Measurements from ENCODE around the gene LY6G6C.
A peak's percentile ranks its signal among the peaks of the same experiment; 100 is the strongest.

The LY6G6C gene

DNA sequence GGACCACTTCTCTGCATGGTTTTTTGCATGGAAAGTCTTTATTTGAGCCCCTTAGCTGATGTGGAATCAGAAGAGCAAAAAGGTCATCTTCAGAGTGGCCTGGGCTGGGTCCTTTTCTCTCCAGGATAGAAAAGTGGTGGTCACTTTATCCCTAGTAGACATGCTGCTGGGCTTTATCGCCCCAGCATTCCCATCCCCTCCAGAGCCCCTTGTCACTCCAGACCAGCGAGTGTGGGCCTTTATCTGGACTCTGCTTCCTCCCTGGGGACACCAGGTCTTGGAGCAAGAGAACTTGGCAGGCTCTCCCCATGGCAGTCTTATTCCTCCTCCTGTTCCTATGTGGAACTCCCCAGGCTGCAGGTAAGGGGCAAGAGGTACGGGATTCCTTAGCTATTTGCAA lies 14.9 kb downstream of the LY6G6C start, which contains the start of gene LY6G6F:
TSS of gene LY6G6F (plus strand) at position 268 of the 400 bp plus-strand sequence. CDS start at position 309, 41 bp downstream.
- DNase-seq (ENCODE audit: low read depth): no peak

DNA sequence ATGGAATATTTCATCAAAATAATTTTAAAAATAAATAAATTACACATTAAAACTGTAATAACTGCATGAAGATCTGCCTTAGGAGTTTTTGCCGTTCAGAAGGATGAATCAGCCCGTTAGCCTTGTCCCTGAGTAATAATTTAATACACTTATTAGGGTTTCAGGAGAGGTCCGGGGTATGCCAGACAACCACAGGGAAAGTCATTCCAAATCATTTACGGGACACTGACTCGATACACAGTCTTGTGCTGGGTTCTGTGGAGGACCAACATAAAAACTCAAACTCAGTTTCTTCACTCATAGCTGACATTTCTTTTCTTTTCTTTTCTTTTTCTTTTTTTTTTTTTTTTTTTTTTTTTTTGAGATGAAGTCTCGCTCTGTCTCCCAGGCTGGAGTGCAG lies 15.6 kb downstream of the LY6G6C start:
- DNase-seq (ENCODE audit: low read depth): no peak

DNA sequence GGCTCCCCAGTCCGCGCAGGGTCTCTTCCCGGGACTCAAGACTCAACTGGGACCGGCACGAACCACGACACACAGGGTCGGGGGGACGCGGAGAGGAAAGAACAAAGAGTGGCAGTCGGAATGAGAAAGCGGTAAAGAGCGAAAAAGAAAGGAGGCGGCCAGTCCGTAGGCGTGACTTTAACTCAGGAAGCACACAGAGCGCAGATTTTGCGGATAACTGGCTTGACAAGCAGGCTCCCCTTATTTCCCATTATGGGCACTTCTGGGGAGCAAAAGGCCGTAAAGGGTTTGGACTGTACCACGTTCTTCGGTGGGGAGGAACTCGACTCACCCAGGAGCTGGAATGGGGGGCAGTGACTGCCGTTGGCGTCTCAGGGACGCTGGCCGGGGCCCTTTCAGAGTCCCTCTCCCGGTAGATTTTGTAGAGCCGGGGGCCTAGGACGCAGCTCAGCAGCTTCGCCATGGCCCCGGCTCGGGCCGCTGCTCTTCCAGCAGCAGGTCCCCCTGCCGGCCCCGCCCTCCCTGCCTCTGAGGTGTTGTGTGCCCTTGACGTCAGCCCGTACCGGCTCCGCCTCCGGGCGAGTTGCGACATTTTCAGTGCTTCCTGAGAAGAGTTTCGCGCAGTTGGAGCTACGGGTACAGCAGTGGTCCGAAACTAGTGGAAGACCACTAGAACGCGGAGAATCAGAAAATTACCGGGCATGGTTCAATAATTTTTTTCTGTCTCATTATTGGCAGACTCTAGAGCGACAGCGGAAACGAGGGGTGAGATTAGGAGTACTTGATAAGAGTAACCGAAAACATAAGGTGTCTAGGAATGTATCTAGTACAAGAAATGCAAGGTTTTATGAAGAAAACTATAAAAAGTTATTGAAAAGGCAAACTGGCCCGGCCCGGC lies 18.5 kb downstream of the LY6G6C start, which contains the start of gene ABHD16A:
TSS of gene ABHD16A (minus strand) at position 506 of the 898 bp plus-strand sequence. CDS start at position 463, 43 bp downstream.
- DNase-seq (ENCODE audit: low read depth): peak; percentile 95

DNA sequence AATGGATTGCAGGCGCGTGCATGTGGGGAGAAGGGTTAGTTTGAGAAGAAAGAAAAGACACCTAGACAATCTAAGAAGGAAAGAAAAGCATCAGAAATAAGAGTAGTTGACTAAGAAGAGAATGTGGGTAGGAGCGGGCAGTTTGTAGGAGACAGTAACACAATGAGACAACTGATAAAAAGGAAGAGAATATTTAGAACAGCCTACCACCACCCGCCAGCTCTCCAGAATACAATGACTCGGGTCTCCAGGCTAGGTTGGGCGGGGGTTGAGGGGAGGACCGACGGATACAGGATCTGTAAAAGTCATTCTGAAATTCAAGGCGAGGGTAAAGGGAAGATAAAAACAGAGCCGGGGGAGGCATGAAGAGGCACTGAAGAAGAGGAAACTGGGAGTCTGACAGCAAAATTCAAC lies 19.1 kb downstream of the LY6G6C start:
- DNase-seq (ENCODE audit: low read depth): no peak

DNA sequence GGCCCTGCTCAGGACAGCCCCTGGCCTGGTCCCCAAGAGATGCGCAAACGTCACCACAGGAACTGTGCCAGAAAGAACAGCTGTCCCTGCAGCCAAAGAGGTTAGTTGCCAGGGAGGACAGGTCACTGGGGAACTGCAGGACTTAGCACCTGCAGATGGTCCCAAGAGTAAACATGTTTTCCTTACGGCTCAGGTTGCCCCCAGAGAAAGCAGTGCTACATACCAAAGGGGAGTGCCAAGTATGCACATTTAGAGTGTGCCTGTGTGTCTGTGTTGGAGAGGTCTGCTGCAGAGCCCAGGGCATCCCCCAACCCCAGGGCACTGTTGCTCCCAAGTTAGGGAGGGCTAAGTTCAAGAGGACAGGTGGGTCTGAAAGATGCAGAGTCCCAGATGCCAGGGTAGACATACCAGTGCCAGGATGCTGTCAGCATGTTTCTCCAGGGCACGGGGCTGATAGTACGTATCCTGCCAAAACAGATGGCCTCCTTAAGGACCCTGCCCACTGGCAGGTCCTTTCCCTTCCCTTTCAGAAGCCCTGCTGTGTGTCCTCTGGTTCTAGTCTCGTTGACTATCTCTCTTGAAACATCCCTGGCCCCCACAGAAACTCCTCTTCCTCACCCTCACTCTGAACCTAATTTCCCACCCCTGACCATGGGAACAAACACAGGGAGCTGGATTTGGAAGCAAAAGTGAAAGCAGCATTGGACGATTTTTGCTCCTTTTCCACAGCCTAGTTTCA lies 19.7 kb downstream of the LY6G6C start:
- no peak for DNase-seq (ENCODE audit: low read depth)

DNA sequence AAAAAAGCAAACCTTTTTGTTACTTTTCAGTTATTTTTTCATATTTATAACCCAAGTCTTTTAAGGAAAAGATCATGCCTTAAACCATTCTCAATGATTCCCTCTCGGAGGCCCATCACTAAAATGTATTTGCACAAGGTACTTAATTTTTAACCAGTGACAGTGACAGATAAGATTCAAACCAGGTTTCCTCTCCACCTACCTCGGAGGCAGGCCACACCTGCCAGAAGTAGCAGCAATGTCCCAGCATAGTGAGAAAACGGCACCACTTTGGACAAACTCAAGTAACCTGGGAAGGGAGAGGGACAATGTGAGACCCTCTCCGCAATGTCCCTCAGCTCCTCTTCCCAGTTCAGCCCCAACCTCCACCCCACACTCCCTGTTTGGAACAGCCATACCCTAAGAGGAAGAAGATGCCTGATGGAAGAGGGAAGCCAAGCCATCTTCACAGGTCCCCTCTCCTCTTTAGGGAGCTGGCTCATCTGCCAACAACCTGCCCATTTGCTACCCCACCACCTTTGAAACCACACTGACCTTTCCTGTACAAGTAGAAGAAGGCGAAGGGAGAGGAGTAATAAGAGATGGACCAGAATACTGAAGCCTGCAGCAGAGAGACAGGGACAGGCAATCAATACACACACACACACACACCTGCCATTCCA lies 20.7 kb downstream of the LY6G6C start:
- no peak for DNase-seq (ENCODE audit: low read depth)

DNA sequence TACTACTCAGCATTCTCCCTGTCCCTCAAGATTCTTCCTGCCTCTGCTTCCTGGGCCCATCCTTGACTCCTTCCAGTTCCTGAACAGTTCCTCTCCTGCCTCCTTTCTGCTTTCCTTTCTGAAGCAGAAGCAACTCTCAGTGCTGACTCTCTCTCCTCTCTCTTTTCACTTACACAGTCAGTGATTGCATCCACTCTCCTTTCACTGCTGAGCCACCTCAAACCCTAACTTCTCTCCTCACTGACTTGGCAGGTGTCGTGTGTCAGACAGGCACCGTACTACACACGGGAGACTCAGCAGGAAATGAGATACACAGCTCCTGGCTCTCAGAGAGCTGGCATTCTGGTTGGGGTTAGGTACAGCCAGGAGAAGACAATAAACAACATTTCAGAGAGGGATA lies 24.0 kb downstream of the LY6G6C start:
- no peak for DNase-seq (ENCODE audit: low read depth)

DNA sequence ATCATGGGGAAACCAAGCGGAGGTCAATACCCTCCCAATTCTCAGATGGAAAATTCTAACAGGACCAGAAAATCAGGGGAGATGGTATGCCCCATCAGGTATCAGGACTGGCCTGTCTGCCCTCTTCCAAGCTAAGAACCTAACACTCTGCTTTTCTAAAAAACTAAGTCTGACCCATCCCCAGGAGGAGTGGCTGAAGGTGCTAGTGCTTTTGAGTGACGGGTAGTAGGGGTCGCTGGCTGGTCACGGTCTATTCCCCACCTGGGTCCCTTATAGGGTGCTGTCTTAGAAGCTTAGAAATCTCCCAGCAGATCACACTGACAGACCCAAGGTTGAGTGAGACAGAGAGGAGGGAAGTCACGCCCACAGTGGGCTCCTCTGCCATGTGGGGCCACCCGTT lies 28.0 kb downstream of the LY6G6C start:
- no peak for DNase-seq (ENCODE audit: low read depth)

DNA sequence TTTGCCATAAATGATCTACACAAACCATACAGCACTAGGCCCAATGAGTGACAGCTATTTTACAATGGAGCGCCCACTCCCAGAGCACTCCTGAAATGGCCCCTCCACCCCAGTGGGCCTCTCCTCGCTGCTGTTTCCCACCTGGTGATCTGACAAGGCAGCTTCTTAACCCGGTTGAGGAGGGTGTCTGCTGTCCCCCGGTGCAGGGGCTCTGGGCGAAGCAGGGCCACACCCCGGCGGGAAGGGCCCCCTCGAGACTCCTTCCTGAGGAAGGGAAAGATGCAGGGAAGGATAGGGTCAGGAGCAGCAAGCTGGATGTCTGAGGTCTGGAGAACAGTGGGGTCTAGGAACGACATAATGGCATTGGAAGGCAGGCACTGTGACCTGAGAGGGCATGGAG lies 28.7 kb downstream of the LY6G6C start:
- DNase-seq (ENCODE audit: low read depth): no peak

DNA sequence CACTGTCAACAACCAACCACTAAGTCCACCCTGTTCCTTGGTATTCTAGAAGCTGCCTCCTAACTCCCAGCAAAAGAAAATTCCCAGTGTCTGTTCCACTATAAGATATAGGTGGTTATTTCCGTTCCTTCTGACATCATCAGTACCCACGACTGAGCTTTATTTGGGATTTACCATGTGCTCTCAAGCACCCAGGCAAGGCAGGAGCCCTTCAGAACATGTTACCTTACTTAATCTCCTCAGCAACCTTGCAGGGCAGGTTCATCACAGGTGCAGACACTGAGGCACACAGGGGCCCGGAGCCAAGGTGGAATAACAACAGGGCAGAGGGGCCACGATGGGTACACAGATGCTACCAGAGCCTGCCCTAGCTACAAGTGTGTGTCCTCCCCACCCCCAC lies 29.2 kb downstream of the LY6G6C start:
- no peak for DNase-seq (ENCODE audit: low read depth)

DNA sequence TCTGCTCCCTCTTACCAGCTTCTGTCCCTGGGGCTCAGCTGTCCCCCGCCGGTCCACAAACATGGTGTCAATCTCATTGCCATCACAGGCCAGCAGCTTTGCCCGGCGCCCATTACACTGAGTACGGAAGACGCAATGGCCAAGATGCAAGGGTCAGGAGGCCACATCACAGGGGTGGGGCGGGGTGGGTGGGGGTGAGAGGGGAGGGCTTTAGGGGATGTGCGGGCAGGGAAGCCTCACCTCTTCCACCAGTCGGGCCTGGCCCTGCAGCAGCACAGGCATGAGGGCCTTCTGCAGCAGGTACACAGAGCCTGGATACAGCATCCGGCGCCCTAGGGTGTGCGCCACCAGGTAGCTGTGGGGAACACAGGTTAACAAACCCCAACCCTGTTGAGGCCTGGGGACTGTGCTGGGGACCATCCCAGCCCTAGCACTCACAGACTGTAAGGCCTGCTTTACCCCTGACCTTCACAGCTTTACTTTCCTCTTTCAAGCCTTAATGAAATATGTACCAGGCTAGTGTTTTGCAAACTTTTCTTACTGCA lies 29.9 kb downstream of the LY6G6C start:
- no peak for DNase-seq (ENCODE audit: low read depth)

DNA sequence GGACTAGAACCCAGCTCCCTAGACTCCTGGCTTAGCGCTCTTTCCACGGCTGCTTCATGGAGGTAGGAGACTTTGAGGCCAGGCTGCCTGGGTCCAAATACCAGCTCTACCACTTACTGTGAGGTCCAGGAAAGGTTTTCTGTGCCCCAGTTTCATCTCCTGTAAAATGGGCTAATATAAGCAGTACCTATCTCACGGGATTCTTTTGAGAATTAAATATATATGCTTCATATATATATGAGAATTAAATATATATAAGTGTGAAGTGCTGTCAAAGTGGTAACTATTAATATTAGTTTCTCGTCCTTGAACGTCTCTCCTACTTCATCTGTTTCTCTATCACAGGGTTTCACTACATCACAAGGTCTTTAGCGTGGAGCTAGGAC lies 30.5 kb downstream of the LY6G6C start:
- DNase-seq (ENCODE audit: low read depth): no peak

DNA sequence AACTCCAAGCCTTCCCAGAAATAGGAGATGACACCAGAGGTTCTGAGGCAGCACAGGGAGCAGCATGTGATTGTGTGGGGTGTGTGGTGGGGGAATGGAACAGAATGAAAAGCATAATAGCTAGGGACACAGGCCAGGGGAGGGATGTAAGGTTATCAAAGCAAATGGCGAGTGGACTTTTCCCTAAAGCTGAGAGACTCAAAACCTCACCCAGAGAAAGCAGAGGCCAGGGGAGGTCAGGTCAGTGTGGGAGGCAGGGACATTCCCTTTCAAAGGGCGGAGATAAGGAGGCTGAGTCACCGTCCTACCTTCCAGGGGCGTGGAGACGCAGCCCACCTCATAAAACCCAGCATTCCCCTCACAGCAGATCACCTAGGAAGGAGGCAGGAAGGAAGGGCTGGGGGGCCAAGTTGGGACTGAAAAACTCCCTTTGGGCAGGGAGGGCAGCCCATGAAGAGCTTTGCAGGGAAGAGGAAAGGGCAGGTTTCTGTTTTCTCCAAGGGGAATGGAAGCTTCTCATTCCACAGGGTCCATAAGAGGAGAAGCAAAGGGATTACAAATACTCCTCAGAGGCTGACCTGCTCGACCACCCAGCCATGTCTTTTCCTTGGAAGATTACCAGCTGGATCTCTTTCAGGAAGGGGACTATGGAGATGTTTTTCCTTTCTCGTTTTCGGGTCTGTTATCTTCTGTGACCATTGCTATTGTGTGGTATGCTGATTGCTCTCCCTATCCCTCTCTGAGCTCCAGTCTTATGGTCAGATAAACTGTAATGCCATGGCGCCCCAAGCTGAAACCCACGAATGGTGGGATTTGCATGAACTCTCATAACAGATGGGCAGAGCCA lies 31.1 kb downstream of the LY6G6C start:
- no peak for DNase-seq (ENCODE audit: low read depth)

DNA sequence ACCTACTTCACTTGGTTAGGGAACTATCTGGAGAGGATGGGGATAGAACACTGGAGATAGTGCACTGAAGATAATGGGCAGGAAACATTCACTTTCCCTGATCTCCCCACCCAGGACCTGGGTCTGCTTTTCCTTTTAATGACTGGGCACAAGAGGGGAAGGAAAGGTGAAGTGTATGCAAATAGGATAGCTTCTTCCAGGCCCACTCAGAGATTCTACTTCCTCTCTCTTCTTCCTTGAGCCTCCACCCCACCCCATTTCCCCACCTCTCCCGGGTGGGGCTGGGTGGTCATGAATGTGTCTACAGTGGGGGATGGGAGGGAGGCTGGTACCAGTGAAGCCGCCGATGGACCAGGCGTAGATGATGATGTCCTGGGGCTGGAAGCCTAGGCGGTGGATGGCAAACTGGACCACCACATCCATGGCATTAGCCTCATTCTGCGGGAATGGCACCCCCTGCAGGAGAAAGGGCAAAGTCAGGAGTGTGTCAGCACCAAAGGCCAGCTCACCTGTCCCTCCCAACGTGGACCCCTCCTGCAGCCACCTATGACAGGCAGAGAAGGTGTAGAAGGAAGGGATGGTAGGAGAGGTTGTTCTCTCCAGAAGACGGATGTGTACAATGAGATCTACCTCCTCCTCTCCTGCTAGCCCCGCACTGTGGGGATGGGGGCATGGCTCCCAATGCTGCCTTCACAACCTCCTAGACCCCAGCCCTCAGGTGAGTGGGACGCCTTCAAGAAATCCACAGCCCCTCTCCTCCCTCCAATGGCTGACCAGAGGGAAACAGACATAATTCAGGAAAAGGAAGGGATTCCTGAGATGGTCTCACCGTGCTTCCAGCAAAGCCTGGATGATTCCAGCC lies 32.1 kb downstream of the LY6G6C start:
- no peak for DNase-seq (ENCODE audit: low read depth)

DNA sequence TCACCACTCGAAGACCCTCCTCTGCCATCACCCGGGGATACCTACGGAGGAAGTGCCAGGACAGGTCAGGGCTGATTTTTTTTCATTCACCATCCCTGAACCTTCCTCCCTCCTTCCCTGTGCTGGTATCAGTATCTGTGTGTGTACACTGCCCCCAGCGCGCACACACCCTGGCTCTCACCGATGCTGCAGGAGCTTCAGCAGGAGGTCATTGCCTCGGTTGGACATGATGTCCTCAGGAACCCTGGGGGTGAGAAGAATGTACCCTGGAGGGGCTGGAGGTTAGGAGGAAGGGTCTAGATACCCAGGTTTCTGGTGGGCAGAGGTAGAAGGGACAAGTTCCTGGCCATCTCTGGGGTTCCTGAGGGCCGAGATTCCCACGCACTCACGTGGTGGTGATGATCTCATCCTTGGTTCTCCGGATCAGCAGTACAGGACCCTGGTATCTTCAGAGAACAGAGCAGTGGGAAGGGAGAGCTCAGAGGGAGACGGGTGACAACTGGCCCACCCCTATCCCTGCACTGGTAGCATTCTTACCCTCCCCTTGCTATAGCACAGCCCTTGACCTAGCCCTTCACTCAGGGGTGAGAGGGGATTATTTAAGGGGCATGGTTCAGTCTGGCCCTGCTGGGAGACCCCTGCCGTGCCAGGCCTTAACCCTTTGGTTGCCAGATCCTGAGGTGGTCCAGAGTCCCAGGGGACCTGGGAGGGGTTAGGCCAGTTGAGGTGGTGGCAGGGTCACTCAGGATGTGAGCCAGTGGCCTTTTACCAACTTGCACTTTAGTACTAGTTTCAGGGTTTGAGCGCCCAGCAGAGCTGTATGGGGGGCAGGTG lies 33.5 kb downstream of the LY6G6C start:
- no peak for DNase-seq (ENCODE audit: low read depth)

DNA sequence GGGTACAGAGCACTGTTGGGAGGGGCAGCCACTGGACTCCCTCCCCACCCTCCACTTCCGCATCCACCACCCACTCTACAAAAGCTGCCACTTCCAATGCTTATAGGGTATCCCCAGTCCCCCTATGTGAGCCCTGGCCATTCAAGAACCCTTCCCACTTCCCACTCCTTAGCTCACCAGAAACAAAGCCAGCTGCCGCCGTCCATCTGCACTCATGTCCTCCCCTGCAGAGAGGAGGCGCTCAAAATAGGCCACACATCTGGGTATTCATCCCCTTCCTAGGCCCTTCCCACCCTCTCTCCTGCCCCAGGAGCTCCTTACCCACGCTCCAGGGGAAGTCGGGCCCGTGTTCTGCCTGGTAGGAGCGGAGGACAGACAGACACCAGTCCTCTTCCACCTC lies 34.2 kb downstream of the LY6G6C start:
- no peak for DNase-seq (ENCODE audit: low read depth)

DNA sequence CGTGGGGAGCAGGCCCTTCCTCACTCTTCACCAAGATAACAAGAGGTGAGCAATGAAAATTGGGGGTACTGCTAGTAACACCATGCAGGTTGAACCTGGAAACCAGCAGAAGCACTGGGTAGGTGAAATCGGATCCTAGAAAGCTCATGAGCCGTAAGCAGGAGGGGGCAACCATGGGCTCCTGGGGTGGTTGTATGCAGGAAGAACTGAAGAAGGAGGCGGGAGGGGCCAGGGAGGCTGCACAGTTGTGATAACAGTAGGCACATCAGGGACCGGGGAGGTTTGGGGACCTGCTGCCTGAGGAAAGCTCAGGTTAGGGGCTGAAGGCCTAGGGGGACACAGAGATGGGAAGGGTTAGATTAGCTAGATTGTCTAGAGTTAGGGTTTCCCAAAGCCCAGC lies 35.1 kb downstream of the LY6G6C start:
- DNase-seq (ENCODE audit: low read depth): no peak

DNA sequence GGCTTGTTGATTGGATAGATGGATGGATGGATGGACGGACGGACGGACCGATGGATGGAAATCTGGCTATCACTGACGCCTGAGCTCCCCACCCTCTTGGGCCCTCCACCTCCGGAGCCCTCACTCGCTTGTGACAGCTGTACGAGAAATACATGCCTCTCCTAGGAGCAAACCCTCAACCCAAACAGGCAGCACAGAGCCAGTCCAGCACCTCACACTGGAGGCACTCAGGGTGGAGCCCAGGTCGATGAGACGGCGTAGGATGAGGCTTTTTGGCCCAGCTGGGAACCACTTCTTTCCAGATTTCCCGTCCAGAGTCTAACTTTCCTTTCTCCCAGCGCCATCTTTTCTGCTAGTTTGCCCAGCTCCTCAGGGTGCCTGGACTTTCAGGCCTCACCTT lies 38.0 kb downstream of the LY6G6C start:
- DNase-seq (ENCODE audit: low read depth): no peak

DNA sequence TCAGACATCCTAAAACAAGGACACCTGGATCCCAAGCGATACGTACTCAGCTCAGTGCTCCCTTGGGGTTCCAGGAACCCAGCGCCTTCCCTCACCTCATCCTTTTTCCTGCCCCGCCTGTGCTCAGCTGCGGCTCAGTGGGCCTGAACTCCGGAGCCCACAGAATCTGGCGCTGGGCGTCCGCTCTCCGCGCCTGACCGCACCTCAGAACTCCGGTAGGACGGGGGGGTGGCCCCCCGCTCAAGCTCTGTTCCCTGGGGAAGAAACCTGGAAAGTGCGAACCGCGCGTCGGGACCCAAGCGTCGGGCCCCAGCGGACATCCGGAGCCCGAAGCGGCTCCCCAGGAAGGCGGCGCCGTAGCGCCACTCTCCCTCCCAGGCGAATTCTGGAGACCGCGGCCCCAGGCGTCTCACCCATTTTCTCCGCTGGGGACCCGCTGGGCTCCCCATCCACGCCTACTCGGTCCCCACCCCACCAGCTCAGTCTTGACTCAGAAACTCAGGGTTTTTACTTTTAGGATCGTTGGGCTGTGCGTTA lies 40.3 kb downstream of the LY6G6C start:
- no peak for DNase-seq (ENCODE audit: low read depth)
